Stimulated activated CD4-positive, alpha-beta T cell treated with anti-CD3 and anti-CD28 coated beads, Interleukin-12 subunit alpha, Interleukin-12 subunit beta, amount 100 ng/mL, for 48 hours (primary cell): ENCODE data around the gene IKZF1.

Experiments
- DNase-seq, 3 donors: peaks; one replicate each; pipeline ENCODE4 v3.0.0-alpha.2; 2020; ENCODE audit warnings: low read depth in 2 of 3, low spot score in 1 of 3

IKZF1 gene

DNA sequence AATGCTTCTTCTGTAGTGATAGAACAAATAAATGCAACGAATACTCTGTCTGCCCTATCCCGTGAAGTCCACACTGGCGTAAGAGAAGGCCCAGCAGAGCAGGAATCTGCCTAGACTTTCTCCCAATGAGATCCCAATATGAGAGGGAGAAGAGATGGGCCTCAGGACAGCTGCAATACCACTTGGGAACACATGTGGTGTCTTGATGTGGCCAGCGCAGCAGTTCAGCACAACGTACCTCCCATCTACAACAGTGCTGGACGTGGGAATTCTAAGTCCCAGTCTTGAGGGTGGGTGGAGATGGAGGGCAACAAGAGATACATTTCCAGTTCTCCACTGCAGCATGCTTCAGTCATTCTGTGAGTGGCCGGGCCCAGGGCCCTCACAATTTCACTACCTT, 99.9 kb downstream of the IKZF1 start:
- no peak for DNase-seq

DNA sequence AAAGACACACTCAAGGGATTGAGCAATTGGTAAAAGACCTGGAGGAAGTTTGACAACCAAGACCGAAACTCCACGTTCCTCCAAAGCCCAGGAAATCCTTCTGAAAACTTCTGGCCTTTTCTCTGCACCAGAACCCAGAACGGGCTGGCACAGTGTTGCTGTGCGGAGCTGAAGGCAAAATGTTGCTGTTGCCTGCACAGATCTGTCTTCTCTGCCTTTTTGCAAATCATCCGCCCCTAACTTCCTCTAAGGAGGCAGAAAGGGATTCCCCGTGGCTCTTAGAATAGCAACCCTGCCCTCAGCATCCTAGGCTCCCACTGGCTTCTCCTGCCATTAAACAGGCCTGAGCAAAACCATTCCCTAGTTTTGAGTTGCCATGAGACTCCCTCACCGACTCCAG, 100.7 kb downstream of the IKZF1 start:
- DNase-seq, result no peak

DNA sequence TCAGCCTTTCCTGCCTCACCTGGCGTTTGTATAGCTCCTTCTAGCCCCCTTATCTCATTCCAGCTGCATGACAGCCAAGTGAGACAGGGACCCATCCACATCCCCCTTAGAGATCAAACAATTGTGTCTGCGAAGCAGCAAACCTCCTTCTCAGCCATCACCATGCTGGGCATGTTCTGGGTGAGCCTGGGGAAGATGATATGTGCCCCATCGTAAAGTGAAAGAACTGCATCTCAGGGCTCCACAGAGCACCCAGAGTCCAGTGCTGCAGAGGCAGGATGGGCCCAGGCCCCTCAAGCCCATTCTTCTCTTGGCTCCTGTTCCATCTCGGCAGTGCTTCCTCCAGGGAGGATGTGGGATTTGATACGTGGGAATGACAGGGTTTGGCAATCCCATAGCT, 102.4 kb downstream of the IKZF1 start:
- DNase-seq, result no peak

DNA sequence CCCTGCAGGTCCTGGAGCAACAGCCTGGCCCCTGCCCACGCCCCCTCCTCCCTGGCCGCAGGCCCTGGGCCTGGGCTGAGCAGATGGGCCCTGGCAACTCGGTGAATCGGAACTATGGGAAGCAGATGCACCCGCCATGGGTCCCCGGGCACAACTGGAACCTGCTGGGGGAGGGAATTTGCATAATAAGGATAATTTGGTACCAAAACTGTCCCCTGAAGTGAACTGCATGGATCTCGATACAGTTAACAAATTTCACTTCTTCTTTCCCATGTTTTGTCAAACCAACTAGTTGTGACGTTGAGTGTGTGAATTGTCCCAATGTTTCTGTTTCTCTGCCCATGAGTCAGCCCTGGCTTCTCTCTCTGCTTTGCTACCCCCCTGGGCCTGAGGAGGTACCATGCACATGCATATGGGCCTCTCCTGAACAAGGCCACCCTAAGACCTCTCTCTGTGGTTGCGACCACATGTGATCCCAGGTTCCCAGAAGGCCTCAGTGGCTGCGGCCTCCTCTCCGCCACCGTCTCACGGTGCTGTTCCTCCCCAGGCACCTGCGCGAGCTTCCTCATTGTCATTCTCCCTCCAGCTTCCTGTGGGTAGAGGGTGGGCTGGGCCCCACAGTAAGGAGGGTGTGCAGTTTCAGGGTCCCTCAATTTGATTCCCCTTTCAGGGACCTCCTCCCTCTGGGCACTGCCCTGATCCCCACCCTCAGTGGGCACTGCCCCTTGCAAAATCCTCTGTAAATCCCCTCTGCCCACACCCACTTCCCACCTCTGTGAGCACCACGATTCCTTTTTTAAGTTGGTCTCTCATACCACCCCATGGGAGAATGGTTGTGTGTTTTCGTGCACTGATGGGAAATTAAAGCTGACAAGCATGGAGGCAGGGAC, 105.6 kb downstream of the IKZF1 start:
- no peak for DNase-seq

DNA sequence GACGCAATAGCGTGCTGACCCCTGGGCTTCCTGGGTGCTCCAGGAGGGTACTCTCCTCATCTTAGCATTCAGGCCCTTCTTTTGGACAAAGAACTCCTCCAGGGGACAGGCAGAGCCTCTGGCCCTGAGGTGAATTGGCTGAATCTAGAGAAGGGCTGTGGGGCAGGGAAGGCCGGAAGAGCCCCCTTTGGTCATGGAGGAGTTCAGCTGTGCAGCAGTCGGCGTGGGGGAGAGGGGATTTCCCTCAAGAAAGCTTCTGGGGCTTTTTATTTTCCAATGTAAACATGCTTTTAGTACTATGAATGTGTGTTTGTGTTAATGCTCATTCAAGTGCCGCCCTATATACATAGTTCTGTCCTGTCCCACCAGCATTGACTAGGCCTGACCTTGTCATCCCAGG, 106.8 kb downstream of the IKZF1 start:
- DNase-seq, result no peak

DNA sequence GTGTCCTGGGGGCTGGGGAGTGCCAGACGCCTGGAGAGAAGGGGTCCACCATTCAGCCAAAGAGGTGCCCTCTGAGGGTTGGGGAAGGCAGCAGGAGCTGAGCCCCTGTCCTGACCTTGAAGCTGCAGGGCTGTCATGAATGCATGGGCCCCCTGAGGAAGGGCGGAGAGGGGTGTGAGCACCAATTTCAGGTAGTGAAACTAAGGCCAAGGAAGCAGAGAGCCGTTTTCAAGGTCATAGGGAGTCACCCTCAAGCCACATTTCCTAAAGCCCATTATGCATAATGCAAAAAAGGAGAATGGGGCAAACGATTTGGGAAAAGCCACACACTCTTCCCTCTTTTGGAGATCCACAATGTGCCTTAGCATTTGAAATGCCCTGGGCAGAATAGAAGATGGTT, 108.5 kb downstream of the IKZF1 start:
- no peak for DNase-seq

DNA sequence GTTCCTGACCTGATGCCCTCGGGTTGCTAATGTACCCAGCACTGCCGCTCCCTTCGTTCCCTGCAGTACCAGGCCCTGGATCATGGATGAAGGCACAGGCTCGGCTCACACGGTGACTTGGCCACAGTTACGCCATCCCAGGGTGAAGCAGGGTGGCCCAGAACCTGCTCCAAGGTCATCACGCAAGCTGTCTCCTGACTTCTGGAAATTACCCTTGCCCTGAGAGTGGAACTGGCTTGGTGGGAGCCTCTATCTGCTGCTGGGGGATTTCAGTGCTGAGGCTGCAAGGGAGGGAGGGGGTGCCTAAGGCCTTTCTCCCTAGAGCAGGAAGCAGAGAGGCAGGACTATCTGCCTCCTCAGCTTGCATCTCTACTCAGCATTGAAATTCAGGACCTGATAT, 109.0 kb downstream of the IKZF1 start:
- no peak for DNase-seq

DNA sequence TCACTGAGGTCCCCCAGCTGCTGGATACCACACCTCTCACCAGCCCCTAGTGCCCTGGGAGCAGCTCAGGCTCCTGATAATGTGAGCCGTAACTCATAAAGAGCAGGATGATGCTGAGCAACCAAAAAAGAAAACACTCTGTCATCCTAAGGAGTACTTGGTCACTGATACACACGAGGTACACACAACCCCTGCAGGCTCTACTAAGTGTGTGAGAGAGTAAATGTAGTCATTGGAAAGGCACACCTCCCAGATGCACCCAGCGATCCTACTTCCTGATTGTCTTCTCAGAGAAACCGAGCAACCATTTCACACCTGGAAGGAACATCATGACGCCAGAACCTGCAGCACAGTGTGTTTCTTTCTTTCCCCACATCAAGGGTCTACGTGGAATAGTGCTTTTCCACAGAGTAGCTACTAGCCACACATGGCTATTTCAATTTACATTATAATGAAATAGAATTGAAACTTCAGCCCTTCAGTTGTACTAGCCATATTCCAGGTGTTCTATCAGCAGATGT, 111.4 kb downstream of the IKZF1 start:
- no peak for DNase-seq

DNA sequence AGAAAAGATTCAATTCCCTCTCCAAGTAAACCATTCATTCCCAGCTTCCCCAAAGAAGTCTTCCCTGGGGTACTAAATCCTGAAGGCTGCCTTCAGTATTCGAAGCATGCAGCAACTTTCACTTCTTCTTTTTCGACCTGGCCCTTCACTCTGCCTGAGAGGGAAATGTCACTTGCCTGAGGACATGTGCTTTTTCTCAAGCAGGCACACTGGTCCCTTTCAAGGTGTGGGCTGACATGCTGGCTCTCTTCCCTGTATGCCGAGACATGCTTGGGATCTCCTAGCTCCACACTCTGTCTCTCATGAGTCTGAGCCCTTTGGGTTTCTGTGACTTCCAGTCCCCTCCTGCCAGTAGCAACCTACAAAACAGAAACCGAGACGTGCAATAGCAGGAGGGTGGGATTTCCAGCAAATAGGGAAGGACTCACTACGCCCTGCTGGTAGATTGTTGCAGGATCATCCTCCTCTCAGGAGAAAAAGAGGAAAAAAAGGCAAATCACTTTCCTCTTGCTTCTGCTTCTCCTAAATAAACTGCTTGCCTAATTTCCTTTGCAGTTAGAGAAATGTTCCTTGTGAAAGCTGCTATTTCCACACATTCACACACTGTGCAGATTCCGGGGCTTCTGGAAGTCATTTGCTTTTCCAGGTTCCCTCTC, 112.1 kb downstream of the IKZF1 start:
- DNase-seq, result no peak

DNA sequence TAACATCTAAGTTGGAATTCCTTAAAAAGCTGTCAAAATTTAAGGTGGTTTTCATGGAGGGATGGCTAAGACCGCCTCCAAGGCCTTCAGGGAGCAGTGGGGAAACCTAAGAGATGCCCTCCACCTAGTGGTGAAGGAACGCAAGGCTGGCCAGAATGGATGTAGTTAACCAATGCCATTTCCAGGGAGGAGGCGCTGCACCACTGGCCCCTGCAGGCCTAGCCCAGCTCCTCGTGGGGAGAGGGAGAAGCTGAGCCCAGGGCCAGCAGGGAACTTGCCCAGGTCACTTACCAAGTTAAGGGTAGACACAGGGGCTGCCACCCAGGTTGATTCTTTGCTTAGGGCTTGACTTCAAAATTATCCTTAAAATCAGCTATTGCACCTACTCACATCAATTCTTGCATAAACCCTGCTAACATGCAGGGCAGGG, 113.6 kb downstream of the IKZF1 start:
- peak; percentile 57 to 78 (median 70) for DNase-seq

DNA sequence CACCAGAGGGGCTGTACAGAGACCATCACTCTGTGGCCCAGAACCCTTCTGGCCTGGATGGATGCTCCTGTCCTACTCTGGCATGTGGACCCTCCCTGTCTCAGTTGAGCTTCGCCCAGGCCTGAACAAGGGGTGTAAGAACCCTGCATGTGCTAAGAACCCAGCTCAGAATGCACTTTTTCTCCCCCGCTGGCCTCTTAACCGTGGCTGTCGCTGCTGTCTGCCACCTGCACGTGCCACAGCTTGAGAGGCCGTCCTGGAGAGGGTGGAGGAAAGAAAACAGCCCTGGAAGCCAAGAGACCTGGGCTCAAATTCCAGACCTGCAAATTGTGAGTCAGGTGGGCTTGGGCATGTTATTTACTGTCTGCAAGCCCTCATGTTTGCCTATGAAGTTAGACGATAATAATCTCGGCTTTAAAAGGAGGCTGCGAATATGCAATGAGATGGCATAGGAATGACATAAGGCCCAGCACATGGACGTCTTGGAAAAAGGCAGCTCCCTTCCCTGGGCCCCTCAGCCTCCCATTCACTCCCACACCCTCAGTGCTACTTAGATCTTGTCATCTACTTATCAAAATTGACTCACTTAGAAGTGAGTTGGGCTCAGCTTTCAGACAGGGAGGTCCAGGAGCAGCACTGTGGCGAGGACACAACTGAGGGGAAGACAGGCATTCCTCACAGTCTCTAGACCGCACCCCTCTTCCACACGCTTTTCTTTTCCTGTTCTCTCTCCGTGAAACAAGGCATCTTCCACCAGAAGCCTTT, 114.2 kb downstream of the IKZF1 start:
- no peak for DNase-seq

DNA sequence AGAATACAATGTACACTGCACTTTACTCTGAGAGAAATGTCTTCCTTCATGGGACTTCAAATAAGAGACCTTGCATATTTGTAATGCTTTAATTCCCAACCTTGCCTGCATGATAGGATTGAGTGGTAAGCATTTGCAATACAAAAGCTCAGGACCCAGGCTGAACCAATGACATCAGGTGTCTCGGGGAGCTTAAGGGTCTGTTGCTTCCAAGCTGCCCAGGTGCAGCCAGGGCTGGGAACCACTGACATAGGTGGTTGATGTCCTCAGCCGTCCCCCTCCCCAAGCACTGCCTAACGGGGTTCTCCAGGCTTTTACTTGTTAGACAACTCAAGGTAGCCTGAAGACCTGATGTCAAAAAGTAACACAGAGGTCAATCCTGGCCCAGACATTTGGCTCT, 116.5 kb downstream of the IKZF1 start:
- no peak for DNase-seq

DNA sequence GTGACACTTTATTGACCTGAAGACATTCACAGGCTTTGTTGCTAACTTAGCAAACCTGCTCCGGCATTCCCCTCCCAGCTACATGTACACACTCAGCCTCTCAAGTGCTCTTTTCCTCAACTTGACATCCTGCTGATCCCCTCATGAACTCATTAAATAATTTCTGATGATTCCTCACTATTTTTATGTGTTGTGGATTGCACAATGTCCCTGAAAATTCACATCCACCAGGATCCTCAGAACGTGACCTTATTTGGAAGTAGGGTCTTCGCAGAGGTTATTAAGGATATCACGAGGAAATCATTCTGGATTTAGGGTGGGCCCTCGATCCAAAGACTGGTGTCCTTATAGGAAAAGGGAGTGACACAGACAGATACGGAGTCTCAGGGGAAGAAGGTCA, 118.3 kb downstream of the IKZF1 start:
- no peak for DNase-seq

DNA sequence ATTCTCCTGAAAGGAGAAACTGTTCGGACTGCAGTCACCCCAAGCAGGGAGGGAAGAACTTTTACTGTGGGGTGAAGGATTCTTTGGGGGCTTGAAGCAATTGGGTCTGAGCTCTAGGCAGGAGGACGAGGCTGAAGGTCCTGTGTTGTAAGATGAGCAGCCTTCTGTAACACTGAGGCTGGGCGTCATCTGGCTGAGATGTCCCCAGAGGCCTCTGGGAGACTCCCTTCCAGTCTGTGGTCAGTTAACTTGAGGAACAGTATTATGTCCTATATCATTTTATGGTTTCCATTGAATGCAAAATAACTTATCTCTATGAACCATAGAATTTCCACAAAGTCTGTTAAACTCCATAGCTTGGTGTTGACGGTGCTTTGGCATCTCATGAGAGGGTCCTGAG, 119.3 kb downstream of the IKZF1 start:
- no peak for DNase-seq

DNA sequence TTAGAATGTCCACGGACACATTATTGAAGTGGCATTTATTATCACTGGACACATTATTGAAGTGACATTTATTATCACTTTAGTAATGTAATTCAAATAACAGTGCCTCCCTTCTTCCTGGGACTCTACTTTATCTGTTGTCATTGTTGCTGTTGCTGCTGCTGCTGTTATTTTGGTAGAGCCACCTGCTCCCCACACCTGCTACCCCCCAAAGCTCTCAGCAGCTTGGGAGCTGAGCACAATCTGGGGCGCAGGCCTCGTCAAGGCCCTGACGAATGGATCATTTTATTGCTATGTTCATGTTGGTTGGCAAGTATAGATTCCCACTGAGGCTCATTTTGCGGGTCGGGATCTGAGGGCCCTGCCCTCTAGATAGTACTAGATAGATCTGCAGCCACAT, 120.8 kb downstream of the IKZF1 start:
- no peak for DNase-seq

DNA sequence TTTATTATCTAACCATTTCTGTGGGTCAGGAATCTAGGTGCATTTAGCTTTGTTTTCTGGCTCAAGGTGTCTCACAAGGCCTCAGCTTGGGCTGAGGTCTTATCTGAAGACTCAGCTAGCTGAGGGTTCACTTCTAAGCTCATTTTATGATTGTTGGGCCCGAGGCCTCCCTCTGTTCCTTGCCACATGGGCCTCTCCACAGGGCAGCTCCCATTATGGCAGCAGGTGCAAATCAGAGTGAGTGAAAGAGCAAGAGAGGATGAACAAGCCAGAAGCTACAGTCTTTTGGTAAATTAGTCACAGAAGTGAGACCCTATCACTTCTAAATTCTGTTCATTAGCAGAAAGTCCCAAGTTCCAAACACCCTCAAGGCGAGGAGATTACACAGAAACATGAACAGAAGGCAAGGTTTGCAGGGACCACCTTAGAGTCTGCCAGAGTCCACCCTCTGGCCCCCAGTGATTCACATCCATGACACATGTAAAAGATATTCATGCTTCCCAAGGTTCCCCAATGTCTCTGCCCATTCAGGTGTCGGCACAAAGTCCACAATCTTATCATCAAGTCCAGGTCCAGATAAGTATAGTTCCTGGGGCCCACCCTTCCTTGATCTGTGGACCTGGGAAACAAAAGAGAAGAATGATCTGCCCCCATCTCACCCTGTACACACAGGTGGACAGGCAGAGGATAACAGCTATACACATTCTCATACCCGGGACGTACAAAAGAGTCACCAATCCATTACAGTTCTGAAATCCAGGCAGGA, 121.9 kb downstream of the IKZF1 start:
- DNase-seq, result no peak

DNA sequence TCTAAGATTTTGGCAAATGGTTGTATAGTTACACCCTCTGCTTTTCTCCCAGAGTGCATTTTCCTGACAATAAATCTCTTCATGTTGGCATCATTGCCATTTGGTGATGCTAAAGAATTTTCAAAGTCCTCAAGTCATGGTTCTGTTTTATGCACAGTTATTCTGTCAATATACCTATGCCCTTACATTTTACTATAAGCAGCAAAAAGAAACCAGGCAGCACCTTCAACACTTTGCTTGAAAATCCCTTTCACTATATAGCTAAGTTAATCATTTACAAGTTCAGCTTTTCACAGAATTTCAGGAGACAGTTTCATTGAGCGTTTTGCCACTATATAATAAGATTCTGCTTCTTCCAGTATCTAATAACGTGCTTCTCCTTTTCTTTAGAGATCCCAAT, 123.0 kb downstream of the IKZF1 start:
- DNase-seq, result no peak

DNA sequence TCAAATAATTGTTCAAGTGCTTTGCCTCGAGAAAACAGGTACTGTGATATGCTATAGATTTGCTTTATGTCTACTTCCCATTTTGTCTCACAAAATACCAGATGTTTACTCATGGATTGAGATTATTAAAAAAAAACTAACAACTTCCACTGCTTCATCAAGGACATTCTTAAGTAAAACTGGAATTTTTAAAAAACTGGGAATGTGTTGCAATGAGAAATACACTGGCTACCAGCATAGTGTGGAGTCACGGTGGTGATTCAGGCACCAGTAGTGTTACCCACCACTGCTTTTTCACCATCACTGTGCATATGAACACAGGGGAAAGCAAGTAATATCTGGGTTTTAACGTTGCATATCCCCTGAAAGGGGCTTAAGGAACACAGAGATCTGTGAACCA, 124.4 kb downstream of the IKZF1 start:
- no peak for DNase-seq

DNA sequence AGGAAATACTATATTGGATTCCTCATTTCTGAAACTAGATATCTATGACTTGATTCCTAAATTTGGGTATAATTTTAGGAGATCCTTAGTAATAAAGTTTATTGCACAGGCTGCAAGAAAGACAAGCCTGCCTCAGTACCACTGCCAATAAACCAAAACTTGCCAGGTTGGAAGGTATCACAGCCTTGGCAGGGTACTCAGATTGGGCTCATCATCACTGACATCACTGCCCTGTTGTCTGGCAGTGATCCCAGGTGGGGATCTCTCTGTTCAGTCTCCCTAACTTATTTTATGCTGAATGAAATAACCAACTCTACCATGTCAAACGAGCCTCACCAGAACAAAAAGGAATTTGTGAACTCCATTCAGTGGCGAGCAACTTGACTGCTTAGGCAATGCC, 126.8 kb downstream of the IKZF1 start:
- no peak for DNase-seq

DNA sequence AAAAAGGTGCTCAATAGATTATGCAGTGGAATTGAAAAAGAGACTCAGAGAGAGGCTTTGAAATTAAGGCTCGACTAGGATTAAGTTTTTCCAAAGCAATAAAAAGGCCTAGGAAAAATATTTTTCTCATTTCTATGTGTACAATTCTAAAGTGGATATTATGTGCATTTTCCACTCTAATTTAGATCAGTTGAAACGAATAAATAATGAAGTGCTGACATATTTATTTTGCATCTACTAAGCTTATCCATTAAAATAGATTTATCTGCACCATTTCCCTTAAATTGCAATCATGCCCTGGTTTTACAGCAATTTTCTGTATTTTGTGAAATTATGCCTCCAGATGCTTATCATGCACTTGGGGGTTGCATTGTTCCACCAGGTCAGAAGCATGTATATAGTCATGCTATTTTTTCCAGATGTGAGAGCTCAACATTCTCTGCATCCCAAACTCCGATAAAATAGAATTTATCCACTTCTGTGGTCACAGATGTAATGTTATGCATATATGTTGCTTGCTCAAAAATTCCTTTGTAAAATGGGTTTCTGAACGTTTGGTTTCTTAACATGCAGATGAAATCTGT, 127.3 kb downstream of the IKZF1 start:
- DNase-seq, result no peak
